Endodermal cell (in vitro differentiated cells): ENCODE results near the gene SERTAD4. TPM values are rescaled to one million over a fixed set of nuclear protein-coding genes. Genes with fewer than 3 reads are reported as not detected.

ENCODE experiments used
- DNase-seq: peaks from one replicate; pipeline ENCODE4 v3.0.0-alpha.2; 2017
- H3K27ac ChIP-seq: 2 replicates; pipeline ENCODE4 v1.5.1; 2013; ENCODE audit warnings: mild to moderate bottlenecking, low read depth, low read length, moderate library complexity
- H3K27me3 ChIP-seq: 2 replicates; pipeline ENCODE4 v1.6.1; 2013; ENCODE audit warnings: mild to moderate bottlenecking, low read length, moderate library complexity; ENCODE audit not compliant: insufficient read depth, control insufficient read depth, poor library complexity, severe bottlenecking
- H3K36me3 ChIP-seq: 2 replicates; pipeline ENCODE4 v1.7.0; 2013; ENCODE audit warnings: mild to moderate bottlenecking, low read length, moderate library complexity; ENCODE audit not compliant: control insufficient read depth, insufficient read depth
- H3K4me1 ChIP-seq: one replicate; pipeline ENCODE4 v1.7.0; 2013; ENCODE audit warnings: low read length; ENCODE audit not compliant: control insufficient read depth, insufficient read depth
- H3K4me3 ChIP-seq: 2 replicates; pipeline ENCODE4 v1.5.1; 2013; ENCODE audit warnings: mild to moderate bottlenecking, low read length, moderate library complexity
- H3K9ac ChIP-seq: 2 replicates; pipeline ENCODE4 v1.6.1; 2013; ENCODE audit warnings: mild to moderate bottlenecking, low read length, moderate library complexity; ENCODE audit not compliant: poor library complexity, severe bottlenecking; ENCODE audit errors: extremely low read depth
- H3K9me3 ChIP-seq: 2 replicates; pipeline ENCODE4 v1.6.1; 2013; ENCODE audit warnings: mild to moderate bottlenecking, low read length, moderate library complexity; ENCODE audit not compliant: control insufficient read depth
- H3K27ac Mint-ChIP-seq: 2 replicates; pipeline ENCODE4 v1.8.0; 2020; ENCODE audit warnings: mixed read lengths
- H3K27me3 Mint-ChIP-seq: 2 replicates; pipeline ENCODE4 v1.8.0; 2021; ENCODE audit warnings: mild to moderate bottlenecking, mixed read lengths; ENCODE audit not compliant: insufficient read depth
- H3K36me3 Mint-ChIP-seq: 2 replicates; pipeline ENCODE4 v1.8.0; 2020; ENCODE audit warnings: low read depth, mixed read lengths
- H3K4me1 Mint-ChIP-seq: 2 replicates; pipeline ENCODE4 v1.8.0; 2020; ENCODE audit warnings: mixed read lengths
- H3K4me3 Mint-ChIP-seq: 2 replicates; pipeline ENCODE4 v1.8.0; 2020; ENCODE audit warnings: mild to moderate bottlenecking, moderate library complexity, mixed read lengths
- H3K9me3 Mint-ChIP-seq: 2 replicates; pipeline ENCODE4 v1.8.0; 2020; ENCODE audit warnings: mild to moderate bottlenecking, mixed read lengths
- CTCF ChIP-seq: fragments of 200-600 bp; sonication (generic); conservative IDR thresholded peaks from 2 replicates; pipeline ENCODE4 v1.5.0; 2021; ENCODE audit warnings: antibody characterized with exemption, mild to moderate bottlenecking
- WGBS, 2 experiments: methylation state at CpG; one replicate each; pipeline versions ENCODE4 v1.1.5 to v1.1.7; 2013; ENCODE audit warnings: missing lambda C conversion rate in 2 of 2, mixed read lengths in 1 of 2; ENCODE audit not compliant: insufficient coverage in 1 of 2, insufficient read length in 1 of 2; 5-methylcytosine and 5-hydroxymethylcytosine counted together
- total RNA-seq, 2 donors: library from RNA; stranded (reverse); fragmentation: NEBNext Ultra II Directional in 1 of 2; extraction: Animal tissue kit (Norgen Biotek cat#: 25700) in 1 of 2; gene quantifications; 2 replicates in 1 of 2; 3 replicates in 1 of 2; pipeline ENCODE4 v1.2.1, GENCODE V29; 2021

Gene SERTAD4
- total RNA-seq, 2 donors from 2014 or later: 0.58 to 1.1 TPM

- Histone ChIP-seq H3K27ac (no peak overlapping the region), H3K36me3 (no peaks in the 10 kb centered on the region), H3K4me1 (no peaks in the 10 kb centered on the region), H3K9me3 (no peaks in the 10 kb centered on the region), H3K4me3 (no peak overlapping the region), H3K27me3 (peaks cover 54% of the 10 kb centered on the region), H3K9ac (no peak overlapping the region)
- Mint-ChIP-seq H3K9me3 (no peaks in the 10 kb centered on the region), H3K4me3 (no peak overlapping the region), H3K4me1 (peaks cover 4% of the 10 kb centered on the region), H3K36me3 (no peaks in the 10 kb centered on the region), H3K27me3 (peaks cover 57% of the 10 kb centered on the region), H3K27ac (no peak overlapping the region)
- DNase-seq: no peak
- 94% methylated on average over 3 of the region's 3 CpGs; no CpG with 5 or more reads in 1 of the 2 experiments for WGBS, 2 experiments
- no peak for TF ChIP-seq CTCF
These were observed 2.9 kb downstream of the SERTAD4 start for GRCh38 chr1:210235363-210236053.

GRCh38 chr1:210236386-210236839 is 3.8 kb downstream of the SERTAD4 start:
- Histone ChIP-seq H3K9ac (no peak overlapping the region), H3K9me3 (no peaks in the 10 kb centered on the region), H3K4me3 (no peak overlapping the region), H3K4me1 (no peaks in the 10 kb centered on the region), H3K27me3 (peaks cover 44% of the 10 kb centered on the region), H3K27ac (peak overlapping the region; percentile 64), H3K36me3 (no peaks in the 10 kb centered on the region)
- H3K4me1 Mint-ChIP-seq: peaks cover 4% of the 10 kb centered on the region
- no peak overlapping the region for H3K27ac Mint-ChIP-seq
- no peak overlapping the region for H3K4me3 Mint-ChIP-seq
- no peaks in the 10 kb centered on the region for H3K9me3 Mint-ChIP-seq
- 80 to 88% methylated on average over 2 to 4 of the region's 4 CpGs for WGBS, 2 experiments
- DNase-seq: no peak
- peaks cover 48% of the 10 kb centered on the region for H3K27me3 Mint-ChIP-seq
- H3K36me3 Mint-ChIP-seq: no peaks in the 10 kb centered on the region
- TF ChIP-seq CTCF: no peak

GRCh38 chr1:210236840-210237409 is 4.3 kb downstream of the SERTAD4 start:
- Histone ChIP-seq H3K9ac (no peak overlapping the region), H3K4me1 (no peaks in the 10 kb centered on the region), H3K9me3 (no peaks in the 10 kb centered on the region), H3K4me3 (no peak overlapping the region), H3K27ac (peak overlapping the region; percentile 64), H3K36me3 (no peaks in the 10 kb centered on the region), H3K27me3 (peaks cover 39% of the 10 kb centered on the region)
- no peaks in the 10 kb centered on the region for H3K36me3 Mint-ChIP-seq
- H3K27me3 Mint-ChIP-seq: peaks cover 43% of the 10 kb centered on the region
- peak; percentile 62 for DNase-seq
- H3K4me1 Mint-ChIP-seq: peaks cover 4% of the 10 kb centered on the region
- no peak overlapping the region for H3K27ac Mint-ChIP-seq
- H3K9me3 Mint-ChIP-seq: no peaks in the 10 kb centered on the region
- no peak overlapping the region for H3K4me3 Mint-ChIP-seq
- 63 to 82% methylated on average over 5 to 10 of the region's 10 CpGs for WGBS, 2 experiments
- no peak for TF ChIP-seq CTCF
